ENCODE data around the gene LEFTY1.
"Not testable (repeated sequence)": the region's sequence is repeated elsewhere in the genome, so short reads cannot be mapped to it uniquely, and the experiment has no call there.

Gene LEFTY1

GRCh38 chr1:225888898-225889601, at the start of gene LEFTY1:
LEFTY1 (minus strand) TSS chr1:225889146; CDS start chr1:225889066, 80 bp downstream.
- DNase-seq, result no peak

DNA sequence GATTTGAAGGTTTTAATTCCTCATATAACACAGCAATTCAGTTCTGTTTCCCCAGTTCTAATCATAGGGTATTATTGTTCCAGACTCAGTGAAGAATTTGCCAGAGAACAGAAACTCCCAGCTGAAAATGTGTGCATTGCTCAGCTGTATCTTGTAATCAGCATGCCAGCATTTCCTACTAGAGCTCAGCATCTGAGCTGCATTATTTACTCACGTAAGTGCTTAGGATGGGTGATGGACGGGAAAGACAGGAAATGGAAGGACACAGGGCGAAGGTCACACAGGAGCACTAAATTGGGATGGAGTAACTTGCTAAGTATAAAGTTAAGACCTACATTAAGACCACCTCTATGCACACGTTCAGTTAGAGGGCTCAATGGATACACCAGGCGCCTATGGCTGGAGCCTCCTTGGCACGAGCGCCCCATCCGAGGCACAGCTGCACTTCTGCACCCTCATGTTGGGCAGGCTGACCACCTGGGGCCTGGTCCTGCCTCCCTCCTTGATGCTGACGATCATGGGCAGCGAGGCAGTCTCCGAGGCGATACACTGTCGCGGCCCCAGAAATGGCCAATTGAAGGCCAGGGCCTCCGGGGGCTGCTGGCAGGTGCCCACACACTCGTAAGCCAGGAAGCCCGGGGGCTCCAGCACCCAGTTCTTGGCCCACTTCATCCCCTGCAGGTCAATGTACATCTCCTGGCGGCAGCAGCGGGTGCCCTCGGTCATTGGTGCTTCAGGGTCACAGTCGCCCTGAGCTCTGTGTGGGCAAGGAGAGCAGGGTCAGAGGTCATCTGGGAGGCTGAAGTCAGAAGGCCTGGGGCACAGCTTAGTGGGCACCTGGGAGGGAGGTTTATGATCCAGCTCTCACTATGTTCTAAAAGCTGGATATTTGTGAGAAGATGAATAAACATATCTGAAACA, 48.4 kb upstream of the LEFTY1 start:
- DNase-seq, result no peak

GRCh38 chr1:225936523-225936922, 47.6 kb upstream of the LEFTY1 start:
- DNase-seq, result no peak

DNA sequence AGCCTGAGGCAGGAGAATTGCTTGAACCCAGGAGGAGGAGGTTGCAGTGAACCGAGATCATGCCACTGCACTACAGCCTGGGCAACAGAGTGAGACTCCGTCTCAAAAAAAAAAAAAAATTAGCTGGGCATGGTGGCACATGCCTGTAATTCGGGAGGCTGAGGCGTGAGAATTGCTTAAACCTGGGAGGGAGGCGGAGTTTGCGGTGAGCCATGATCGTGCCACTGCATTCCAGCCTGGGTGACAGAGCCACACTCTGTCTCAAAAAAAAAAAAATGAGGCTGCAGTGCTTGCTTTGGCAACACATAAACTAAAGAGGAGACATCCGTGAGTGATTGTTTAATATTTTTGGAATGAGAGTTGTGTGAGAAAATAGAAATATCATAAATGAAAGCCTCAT, 47.1 kb upstream of the LEFTY1 start:
- DNase-seq, result not testable (repeated sequence)

- no peak for DNase-seq
Observed at GRCh38 chr1:225934711-225935110, 45.8 kb upstream of the LEFTY1 start.

DNA sequence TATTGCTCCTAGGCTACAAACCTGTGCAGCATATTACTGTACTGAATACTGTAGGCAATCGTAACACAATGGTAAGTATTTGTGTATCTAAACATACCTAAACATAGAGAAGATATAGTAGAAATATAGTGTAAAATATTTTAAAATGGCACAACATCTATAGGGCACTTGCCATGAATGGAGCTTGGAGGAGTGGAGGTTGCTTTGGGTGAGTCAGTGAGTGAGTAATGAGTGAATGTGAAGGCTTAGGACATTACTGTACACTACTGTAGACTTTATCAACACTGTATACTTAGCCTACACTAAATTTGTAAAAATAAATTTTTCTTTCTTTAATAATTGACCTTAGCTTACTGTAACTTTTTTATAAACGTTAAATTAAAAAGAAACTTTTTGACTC, 44.1 kb upstream of the LEFTY1 start:
- no peak for DNase-seq

DNA sequence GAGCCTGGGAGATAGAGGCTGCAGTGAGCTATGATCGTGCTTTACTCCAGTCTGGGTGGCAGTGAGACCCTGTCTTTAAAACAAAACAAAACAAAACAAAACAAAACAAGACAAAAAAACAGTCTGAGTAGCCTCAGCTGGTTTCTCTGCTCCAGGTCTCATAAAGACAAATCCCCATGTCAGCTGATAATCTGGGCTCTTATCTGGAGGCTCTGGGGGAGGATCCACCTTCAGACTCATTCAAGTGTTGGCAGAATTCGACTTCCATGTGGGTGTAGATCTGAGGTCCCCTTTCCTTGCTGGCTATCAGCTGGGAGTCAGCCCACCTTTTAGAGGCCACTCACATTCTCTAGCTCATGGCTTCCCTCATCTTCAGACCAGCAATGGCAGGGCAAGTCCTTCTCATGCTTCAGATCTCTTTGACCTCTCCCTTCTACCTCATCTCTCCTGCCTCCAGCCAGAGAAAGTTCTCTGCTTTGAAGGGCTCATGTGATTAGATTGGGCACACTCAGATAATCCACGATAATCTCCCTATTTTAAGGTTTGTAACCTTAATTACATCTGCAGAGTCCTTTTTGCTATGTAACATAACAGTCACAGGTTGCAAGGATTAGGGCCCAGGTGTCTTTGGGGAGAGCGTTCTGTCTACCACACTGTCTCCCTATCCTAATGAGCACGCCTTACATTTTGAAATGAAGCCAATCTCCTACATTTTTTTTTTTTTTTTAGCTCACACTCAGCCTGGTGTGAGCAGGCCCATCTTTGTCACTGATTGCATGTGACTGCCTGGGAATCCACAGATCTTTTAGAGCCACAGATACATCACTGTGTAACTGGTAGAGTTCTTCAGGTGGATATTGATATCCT, 42.6 kb upstream of the LEFTY1 start:
- DNase-seq, result peak; percentile 79

- no peak for DNase-seq
Observed at GRCh38 chr1:225930566-225930965, 41.6 kb upstream of the LEFTY1 start.

- DNase-seq, result not testable (repeated sequence)
Observed at GRCh38 chr1:225929462-225929861, 40.5 kb upstream of the LEFTY1 start.

DNA sequence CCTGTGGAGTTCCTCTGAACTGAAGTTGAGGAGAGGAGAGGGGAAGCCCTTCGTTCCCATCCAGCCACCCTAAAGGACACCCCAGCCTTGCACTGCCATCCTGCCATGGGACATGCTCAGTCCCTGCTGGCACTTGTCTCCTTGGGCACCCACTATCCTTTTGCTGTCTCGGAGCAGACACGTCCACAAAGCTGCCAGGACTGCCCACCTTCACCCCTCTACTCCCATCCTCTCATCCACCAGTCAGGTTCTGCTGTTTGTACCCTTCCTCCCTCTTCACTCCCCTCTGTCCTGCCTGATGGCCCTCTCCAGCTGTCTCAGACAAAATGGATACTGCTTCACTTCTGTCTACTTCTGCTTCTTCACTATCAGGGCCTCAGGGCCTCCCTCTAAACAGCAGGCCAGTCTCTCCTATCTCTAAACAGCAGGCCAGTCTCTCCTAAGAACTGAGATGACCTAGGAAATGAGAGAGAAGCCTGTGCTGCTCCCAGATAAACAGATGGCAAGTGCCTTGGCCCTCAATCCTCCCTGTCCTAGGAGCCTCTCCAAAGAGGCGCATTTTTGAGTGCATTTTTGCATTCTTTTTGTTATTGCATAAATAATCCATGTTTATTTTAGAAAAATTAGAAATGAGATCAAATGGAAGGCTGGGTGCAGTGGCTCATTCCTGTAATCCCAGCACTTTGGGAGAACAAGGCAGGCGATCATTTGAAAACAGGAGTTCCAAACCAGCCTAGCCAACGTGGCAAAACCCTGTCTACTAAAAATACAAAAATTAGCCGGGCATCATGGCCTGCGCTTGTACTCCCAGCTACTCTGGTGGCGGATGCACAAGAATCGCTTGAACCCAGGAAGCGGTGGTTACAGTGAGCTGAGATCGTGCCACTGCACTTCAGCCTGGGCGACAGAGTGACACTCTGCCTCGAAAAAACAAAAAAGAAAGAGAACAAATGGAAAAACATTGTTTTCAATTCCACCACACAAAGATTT, 39.5 kb upstream of the LEFTY1 start:
- peak; percentile 99 for DNase-seq

- DNase-seq, result peak; percentile 38
Observed at GRCh38 chr1:225926551-225927113, 37.7 kb upstream of the LEFTY1 start.

DNA sequence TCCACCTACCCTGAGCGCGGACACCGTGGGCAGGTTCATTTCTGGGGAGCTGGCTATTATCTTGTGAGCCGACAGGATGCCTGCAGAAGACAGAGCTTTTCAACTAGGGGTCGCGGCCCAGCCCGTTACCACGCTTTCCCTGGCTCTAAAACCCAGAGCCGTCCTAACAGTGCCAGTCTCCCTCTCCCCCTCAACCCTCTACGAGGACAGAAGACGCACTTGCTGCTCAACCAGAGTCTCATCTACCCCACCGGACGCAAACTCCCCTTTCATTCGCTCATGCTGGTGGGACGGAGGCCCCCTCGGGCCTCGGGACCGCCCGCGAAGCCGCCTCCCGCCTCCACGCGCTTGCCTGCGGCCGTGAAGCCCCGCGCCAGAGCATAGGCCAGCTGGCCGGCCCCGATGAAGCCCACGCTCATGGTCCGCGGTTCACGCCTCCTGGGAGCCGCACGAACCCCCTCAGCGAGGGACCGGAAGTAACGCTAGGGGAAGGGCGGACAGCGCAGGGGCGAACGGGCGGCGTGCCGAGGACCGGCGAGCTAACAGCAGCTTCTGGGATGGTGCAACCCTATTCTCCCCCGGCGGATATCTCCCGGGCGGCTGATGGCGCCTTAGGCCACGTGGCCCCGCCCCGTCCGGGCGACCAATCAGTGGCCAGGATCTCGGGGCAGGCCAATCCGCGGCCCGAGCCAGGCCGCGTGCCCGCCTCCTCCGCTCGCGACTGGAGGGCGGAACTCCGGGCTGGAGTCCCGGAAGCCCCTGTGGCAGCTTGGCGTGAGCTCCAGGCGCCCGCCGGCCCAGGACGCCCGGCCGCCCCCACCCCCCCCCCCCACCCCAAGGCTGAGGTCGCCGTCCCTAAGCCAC, 35.0 kb upstream of the LEFTY1 start, which contains the start of gene PYCR2:
Gene PYCR2 (minus strand): TSS at position 559 of the 864 bp plus-strand sequence. CDS start 140 bp downstream, at position 419.
- DNase-seq, result peak; percentile 96

- DNase-seq, result no peak
Observed at GRCh38 chr1:225923381-225923691, 34.4 kb upstream of the LEFTY1 start.

DNA sequence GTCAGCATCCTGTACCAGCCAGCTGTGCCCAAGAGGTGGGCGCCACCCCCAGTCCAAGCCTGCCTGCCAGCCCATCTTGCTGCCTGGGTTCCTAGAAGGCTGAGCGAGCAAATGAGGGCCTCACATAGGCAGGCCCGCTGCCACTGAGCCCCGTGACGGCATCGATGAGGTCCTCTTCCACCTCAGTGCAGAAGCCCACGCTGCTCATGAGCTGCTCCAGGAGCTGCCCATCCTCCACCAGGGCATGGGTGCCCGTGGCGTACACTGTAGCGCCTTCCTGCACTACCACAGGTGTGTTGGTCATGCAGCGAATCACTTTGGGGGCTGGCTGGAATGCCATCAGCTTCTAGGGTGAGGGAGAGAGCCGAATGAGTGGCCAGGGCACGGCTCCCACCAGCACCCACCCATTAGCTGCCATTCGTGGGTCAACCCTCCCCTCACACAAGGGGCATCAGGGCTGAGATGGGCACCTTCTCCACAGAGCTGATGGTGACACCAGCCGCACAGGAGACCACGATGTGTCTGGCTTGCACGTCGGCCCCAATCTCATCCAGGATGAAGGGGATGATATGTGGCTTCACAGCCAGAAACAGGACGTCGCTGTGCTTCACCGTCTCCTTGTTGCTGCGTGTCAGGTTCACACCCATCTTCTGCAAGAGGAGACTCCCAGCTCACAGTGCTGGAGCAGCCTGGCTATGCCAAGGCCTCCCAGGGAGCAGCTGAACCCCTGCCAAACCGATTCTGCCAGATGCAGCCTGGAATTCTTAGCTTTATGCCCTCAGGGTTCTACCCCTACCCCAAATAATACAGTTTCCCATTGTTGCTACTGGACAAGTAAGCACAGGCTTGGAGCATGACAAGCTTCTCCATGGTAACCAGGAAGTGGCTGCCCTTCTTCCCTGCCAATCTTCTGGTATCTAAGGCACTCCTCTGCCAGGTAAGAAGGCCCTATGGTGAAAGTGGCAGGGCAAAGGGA, 33.1 kb upstream of the LEFTY1 start:
- DNase-seq, result no peak

DNA sequence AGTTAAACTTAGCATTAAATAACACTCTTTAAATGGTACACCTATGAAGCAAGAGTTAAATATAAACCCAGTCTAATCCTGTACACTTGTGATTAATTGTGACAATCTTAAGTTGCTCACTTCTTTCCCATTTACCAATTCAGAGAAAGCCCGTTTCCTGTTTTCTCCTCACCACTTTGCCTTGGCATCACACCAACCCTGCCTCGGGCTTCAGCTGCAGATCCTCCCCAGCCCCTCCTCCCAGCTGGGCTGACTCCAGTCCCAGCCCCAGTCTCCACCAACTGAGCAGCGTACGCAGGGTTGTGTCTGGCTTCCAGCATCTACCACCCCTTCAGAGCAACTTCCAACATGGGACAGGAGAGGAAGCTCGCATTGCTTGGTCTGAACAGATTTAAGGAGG, 31.0 kb upstream of the LEFTY1 start:
- DNase-seq, result peak; percentile 81

GRCh38 chr1:225918280-225918679, 29.3 kb upstream of the LEFTY1 start:
- no peak for DNase-seq

- DNase-seq, result no peak
Observed at GRCh38 chr1:225917536-225917935, 28.6 kb upstream of the LEFTY1 start.

GRCh38 chr1:225917101-225917500, 28.2 kb upstream of the LEFTY1 start:
- no peak for DNase-seq

GRCh38 chr1:225915538-225915991, 26.6 kb upstream of the LEFTY1 start:
- no peak for DNase-seq

Data from hematopoietic multipotent progenitor cell treated with erythropoietin and hydrocortisone succinate and interleukin-3 and kit ligand, for 8 days (in vitro differentiated cells).